HG03469 (cell line): ENCODE data around the gene CTNNA1.

Experiments used
- ATAC-seq: cut with Tn5 transposase; IDR thresholded peaks from one replicate; pipeline ENCODE4 v1.9.1; 2021; ENCODE audit warnings: mild to moderate bottlenecking, moderate library complexity, moderate number of reproducible peaks; ENCODE audit not compliant: unreplicated experiment

The CTNNA1 gene

DNA sequence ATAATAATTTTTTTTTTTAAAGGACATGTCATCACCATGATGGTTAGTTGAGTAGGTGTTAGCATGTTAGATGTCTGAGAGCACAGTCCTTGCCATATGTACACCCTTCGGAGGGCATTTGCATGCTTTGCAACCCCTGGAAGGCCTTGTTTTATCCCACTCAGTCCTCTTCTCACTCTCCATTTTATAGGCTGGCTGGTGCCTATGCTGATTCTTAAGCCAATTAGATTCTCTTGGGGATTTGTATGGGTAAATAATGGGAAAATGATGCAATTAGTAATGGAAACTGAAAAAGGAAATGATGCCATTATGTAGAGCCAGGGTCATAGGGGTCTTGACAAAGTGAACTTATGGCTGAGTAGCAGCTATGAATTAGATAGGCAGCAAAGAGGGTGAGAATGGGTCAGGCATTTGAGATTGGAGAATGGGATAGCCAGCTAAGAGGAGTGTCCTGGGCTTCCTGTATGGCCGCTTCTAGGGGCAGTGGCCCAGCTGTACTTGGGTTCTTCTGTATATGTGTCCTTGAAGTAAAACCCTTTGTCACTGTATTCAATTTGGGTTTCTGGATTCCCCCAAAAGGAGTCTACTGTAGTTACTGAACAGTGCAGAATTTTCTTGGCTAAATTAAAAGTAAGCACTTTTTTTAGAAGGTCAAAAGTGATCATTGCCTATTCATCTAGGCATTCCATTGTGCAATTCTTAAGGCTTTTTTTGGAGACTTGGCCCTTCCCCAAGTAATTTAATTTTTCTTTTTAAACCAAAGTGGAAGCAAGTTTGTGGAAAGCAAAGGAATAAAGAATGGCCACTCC lies 90.3 kb downstream of the CTNNA1 start:
- no peak for ATAC-seq

DNA sequence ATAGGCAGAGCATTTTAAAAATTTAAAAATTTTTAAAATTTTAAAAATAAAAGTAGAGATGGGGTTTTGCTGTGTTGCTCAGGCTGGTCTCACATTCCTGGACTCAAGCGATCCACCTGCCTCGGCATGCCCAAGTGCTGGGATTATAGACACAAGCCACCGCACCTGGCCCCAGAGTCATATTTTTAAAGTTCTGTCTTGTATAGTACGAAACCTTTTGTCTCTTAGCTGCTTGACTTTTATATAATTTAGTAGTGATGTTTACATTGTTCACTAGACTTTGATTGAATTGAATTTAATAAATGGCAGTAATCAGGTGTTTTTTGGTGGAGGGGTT lies 90.9 kb downstream of the CTNNA1 start:
- ATAC-seq = no peak

DNA sequence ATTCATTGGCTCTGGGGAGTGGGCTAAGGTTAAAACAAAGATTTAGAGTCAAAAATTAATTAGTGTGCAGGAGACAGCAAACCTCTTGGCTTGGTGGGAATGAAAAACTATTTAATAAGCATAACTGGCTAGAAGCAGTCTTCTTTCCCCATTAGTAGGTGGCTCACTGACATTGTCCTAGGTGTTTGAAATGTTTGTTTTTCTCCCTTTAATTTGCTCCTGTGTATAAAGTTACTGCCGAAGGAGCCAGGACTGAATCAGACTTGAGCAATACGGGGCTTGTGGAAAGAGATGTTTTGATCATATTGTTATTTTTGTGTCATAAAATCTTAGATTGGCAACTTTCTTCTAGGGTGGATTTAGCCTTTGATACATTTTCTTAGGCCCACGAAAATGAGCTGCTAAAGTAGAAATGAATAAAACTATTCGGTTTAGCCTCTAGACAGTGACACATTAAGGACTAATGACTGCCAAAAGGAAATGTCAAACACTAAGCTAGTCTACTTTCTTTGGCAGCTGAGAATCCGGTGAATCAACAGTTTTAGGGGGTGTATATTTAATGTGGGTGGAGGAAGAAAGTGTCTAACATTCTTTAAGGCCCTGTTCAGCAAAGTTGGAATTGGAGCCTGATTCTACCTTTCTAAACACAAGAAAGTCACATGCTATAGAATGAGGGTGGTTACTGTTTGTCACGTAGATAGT lies 91.7 kb downstream of the CTNNA1 start:
- no peak for ATAC-seq

DNA sequence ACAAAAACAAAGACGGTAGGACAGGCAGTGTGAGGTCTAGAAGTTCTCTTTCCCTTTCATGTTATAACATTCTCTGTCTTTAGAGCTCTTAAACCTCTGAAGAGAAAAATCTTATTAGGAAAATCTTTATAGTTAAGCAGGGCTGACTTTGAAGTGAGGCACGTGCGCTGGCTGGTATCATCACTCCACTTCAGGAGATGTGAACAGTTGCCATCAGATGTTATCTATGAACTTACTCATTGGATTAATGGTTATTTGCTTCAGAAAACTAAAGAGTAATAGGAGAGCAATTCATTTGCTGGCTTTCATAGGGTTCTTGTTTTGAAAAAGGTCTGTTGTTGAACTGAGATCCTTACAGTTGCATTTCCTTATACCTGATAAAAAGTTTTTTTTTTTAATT lies 96.2 kb downstream of the CTNNA1 start:
- ATAC-seq = no peak

DNA sequence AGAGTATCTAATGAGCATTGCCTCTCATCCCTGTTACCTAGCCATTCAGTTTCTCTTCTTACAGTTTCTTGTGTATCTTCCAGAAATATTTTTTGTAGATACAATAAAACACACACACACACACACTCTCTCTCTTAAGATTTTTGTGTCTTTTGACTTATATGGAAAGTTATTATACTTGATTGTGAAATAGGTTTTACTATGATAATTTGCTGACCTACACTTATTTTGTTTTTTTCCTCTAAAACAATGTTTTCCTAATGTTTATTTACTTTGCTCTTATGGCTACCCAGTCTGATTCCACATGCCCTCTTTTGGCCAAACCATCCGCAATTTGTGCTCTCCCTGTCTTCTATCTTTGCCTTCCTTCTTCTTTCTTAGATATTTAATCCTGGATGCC lies 96.7 kb downstream of the CTNNA1 start:
- ATAC-seq = no peak

DNA sequence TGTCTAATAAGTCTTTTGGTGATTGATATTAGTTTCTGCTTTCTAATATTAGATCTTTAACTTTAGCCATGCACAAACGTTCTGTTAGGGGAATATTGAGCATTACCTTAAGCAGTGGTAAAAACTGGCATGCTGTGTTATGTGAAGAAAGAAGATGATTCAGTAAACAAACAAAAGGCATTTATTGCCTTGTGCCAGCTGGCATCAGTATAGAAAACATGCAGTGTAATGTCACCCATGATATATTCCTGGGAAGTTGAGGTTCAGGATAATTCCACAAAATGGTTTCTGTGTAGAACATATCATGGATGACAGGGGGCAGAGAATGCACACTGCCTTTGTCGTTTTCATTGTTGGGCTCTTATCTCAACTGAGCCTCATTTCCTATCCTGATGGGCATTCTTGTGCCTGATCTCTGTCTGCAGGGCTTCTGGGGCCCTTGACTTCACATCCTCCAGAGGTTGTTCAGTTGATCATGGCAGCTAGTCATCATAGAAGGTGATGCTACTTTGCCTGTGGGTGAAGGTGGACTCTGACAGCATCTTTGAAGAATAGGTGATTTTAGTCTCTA lies 97.7 kb downstream of the CTNNA1 start:
- ATAC-seq = no peak

DNA sequence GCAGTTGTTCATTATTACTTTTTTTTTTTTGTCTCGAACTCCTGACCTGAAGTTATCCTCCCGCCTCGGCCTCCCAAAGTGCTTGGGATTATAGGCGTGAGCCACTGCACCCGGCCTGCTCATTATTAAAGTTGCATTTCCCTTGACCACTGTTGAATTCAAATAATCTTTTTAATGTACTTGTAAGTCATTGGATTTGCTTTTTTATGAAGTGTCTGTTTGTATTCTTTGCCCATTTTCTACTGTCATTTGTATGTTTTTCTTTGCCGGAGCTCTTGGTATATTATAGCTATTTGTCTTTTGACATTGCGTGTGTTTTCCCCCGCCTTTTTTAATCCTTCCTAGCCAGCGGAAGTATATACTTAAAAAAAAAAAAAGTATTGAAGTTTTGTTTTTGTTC lies 99.9 kb downstream of the CTNNA1 start:
- no peak for ATAC-seq

DNA sequence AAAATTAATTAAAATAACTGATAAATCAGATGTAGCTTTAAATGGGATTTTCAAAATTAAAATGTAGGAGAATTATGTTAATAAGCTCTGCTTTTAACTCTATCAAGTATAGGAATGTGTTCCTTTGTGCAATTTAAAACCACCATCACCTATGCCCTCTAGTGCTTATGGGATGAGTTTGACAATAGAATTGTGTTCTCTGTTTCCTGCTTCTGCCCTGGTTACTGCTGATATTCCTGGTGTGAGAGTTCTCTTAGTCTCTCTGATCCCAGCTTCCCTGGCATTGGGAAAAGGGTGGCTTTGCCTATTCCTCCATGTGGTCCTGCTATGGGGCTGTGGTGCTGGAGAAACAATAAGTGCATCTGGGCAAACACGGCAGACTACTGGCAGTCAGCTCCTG lies 113.8 kb downstream of the CTNNA1 start:
- no peak for ATAC-seq

DNA sequence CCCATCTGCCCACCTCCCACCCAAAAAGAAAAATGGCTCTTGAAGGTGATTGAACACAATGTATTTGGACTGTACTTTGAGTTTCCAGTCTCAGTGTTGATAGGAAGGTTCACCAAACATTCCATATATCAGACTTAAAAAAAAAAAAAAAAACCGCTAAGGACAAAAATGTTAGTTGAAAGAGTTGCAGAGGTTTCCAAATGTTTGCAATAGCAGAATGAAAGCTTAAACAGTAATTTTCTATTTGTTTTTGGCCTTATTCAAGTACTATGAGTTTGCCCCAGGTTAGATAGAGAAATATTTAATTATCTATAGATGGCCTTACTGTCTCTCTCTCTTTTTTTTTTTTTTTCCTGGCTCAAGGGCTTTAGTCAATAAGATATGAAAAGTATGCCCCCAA lies 115.8 kb downstream of the CTNNA1 start:
- ATAC-seq = no peak

DNA sequence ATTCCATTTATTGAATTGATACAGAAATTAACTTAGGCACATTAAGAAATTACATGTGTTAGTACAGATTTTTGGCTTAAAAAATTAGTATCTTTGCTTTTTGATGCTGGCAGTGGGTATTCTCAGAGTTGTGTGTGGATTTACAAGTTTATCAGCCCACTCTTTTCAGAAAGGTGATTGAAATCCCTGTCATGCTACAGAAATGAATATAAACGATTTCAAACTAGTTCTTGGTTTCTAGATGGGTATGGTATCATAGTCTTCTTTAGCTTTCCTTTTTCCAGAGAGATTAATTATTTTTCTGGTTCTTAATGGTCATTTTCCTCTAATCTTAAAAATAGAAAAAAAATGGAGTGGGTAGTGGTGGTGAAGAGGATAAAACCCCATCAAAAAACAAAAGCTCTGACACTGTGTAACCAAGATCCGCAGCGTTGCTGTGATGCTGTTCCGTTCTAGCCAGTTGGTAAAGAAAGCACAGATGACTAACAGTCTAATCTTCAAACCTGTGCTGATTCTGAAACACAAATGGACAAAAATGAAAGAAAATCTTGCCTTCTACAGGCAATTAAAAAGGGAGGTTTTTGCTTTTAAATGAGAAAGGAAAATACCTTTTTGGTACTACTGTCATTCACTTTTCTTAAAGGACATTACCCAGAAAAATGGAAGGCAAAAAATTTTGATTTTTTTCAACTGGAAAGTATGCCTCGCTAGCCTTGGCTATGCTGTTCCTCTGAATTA lies 116.7 kb downstream of the CTNNA1 start:
- no peak for ATAC-seq

DNA sequence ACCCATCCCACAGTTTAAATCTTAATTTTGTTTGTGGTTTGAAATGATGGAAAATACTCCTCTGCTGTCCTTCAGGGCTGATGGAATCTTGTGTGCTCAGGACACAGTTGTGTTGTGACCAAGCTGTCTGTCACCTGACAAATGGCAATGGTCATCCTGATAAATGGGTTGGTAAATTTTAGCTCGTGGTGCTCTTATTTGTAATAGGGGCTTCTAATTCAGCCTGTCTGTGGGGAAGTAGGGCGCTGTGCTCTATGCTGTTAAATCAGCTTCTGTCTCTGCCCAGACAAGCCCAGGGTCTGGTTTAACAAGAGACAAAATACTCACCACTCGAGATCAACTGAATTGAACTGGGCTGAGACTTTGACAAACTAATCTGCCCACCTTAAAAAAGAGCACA lies 117.4 kb downstream of the CTNNA1 start:
- ATAC-seq = no peak

DNA sequence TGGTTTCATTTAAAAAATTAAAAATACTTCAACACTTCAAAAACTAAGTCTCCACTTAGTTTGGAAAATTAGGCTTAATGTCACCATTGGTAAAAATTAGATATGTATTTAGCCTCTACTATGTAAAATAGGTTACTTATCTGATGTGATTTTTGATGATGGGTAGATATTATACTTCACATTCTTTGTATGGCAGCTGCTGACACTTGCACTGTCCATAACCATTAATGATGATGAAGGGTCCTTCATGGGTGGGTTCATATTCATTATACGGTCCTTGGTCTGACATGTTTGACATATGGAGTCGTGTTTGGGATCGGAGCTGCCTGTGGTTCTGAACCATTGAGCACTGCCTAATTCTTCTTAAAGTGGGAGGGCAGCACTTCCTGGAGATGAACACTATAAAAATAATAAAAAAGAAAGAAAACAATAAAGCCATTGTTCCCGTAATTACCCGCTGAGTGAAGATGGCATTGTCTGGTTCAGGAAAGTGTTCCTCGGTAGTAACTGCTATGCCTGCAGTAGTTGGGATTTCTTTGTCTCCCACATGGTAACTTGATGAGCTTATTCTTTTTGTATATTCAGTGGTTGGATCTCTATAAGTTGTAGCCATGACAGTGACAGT lies 119.7 kb downstream of the CTNNA1 start:
- ATAC-seq = no peak

DNA sequence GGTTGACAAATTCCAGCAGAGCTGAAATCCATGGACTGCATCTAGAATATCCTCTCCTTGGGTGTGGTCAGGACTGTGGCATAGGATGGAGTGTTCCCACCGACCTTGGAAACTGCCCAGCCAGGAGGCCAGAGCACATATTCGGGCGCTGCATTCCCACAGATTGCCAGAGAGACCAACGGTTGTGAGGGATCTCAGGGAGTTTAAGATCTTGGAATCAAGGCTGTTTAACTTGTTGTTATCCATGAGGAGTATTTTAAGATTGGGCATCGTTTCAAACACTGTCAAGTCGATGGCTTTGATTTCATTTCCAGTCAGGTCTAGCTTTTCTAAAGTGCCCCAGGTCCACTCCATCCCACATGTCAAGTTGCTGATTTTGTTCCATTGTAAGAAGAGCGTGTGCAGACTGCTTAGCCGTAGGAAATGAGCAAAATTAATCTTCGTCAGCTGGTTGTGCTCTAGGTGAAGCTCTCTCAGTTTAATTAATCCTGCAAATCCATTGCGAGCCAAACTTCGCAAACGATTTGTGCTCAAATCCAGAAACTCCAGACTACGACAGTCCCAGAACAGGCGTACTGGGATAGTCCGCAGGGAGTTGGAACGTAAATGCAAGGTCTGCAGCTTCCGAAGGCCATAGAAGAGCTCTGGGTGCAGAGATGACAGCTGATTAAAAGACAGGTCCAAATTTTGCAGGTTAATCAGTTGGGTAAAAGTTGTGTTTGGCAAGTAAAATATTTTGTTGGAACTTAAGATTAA lies 120.4 kb downstream of the CTNNA1 start:
- ATAC-seq = no peak

DNA sequence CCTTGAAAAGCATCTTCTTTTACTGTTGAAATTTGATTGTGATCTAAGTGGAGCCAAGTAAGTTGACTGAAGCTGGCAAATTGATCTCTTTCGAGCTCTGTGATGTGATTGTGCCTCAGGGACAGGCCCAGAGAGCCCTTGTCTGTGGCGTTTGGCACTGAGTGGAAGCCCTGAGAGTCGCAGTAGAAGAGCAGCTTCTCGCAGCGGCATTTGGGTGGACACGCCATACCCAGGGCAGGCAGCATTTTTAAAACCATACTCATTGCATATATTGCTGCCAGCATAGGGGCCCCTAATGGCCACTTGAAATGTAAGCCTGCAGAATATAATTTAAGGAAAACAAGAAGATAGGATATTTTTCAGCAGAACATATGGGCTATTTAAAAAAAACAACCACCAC lies 121.0 kb downstream of the CTNNA1 start:
- ATAC-seq = no peak

DNA sequence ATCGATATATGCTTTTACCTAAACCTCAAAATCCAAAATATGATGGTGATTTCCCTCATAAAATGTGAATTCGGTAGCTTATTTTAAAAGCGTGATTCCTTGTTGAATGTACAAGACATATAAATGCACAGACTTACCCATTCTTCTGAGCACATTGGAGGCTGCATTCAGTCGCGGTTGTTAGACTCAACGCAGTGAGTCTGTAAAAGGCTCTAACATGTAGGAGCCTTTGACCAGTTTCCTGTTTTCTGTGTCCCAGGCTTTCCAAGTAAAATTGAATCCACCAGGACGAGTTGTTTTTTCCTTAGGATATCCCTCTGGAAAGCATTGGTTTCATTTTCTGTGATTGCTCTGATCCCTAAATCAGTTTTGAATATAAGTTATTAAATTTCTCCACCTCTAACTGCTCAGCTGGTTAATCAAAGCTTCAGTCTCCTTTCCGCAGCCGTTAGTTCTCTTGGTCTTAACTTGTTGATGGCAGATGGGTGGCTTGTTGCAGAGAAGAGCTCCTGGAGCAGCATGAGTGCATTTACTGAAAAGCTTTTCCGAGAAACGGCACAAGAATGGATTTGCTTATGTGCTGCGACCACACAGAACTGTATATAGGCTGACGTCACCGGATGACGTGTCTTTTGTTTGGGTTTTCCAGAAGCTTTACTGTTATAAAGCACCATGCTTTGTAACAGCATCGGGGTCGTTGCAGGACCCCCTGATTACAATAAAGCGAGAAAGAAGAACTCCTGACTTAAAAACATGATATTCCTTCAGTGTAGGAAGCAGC lies 121.7 kb downstream of the CTNNA1 start, which contains the start of gene LRRTM2:
Gene LRRTM2 (minus strand): TSS at position 565 of the 781 bp plus-strand sequence. CDS start 424 bp downstream, at position 141.
- no peak for ATAC-seq

DNA sequence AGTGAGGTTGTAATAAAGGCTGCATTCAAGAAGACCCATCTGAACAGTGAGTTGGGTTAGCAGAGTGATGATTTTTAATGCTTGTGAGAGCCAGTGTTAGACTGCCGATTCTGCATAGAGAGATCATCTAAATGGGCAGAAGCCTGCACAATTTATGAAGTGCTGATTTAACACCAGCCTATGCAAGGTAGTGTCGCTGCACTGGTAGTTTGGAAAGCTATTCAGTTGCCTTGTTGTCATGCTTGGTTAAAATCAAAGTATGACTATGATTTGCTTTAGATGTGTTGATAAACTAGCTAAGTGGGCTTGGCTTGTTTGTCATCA lies 122.3 kb downstream of the CTNNA1 start:
- ATAC-seq = no peak

DNA sequence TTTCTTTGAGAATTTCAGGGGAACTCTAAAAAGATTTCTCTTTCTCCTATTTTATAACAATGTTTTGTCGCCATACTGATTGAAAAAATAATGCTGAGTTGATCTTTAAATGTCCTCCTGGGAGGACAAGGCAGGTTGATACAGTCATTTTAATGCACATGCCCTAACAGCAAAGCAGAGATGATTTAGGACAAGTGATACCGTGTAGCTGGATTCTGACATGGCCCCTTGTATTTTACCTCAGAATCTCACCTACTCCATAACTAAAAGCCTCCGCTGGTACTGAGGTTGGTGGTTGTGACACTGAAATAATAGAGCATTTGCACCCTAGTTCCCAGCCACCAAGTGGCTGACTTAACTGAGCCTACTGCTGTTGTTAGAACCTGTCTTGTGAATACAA lies 122.7 kb downstream of the CTNNA1 start:
- no peak for ATAC-seq

DNA sequence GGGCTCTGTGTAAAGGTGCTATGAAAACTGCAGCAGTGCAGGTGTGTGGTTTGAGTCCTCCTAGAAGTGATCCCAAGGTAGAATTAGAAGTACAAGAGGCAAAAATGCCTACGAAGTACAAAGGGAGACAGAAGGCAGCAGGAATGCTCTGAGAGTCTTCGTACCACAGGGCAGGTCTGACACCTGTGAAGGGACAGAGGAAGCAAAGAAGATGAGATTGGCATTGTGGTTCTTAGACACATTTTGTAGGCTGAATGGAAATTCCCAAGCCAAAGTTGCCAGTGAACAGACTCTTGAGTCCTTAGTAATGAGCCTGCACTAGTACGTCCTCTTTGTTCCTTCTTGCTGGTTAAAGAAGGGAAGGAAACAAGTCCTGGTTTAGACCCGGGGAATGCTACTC lies 123.6 kb downstream of the CTNNA1 start:
- ATAC-seq = no peak

DNA sequence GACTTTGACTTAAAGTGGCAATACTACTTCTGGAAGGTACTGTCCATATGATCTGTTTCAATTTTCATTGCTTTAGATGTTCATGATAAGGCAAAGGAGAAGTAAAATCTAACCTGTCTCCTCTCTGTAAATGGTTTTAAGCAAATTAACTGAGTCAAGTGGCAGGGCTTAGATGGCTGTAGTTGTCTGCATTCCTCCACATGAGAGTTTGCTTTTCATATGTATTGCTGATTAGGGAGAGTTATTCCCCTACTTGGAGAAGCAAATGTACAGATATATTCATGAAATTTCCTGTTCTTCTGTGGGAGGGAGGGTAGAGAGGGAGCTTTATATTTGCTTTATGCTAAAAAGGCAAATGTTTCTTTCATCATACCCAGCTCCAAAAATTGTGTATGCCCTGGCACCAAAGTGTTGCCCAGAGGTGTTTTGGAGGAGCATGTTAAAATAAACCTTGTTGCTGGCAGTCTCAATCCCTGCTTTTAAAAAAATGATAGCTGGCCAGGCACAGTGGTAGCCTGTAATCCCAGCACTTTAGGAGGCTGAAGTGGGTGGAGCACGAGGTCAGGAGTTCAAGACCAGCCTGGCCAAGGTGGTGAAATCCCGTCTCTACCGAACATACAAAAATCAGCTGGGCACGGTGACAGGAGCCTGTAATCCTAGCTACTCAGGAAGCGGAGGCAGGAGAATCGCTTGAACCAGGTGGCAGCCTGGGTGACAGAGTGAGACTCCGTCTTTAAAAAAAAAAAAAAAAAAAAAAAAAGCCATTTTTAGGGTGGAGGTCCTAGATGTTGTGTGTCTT lies 125.4 kb downstream of the CTNNA1 start:
- no peak for ATAC-seq
